ENCODE results near the gene ATP10A.

Gene ATP10A

DNA sequence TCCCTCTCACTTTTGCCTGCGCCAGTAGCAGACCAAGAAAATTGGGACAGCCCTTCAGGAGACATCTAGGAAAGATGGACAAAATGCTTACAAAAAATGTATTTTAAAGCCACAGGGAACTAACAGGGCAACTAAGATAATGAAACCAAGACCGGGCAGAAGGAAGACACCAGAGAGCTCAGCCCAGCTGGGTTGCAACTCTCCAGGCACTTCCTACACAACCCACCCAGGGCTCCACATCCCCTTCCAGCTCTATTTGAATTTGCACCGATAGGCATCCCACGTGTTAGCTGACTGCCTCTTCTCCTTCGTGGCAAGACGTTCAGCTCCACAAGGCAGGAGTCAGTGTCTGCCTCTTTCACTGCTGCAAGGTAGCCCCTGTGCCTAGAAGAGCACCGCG lies 6.6 kb upstream of the ATP10A start:
- no peak overlapping the region for H3K9ac ChIP-seq
- peak overlapping the region; percentile 46 for H2AFZ ChIP-seq
- H3K27me3 ChIP-seq (ENCODE audit: control insufficient read depth, insufficient read depth, low read length) = no peaks in the 10 kb centered on the region
- TF ChIP-seq CTCF (IDR thresholded peaks at IDR 0.05) = no peak
- H3K79me2 ChIP-seq = no peaks in the 10 kb centered on the region
- no peaks in the 10 kb centered on the region for H3K36me3 ChIP-seq (ENCODE audit: control insufficient read depth, insufficient read depth, low read length)
- H3K4me1 ChIP-seq = no peaks in the 10 kb centered on the region
- H3K4me2 ChIP-seq (ENCODE audit: low read length) = no peak overlapping the region
- H3K4me3 ChIP-seq (ENCODE audit: low read depth, low read length) = no peak overlapping the region
- H3K27ac ChIP-seq = no peak overlapping the region
- H3K9me3 ChIP-seq (ENCODE audit: control insufficient read depth, low read length) = no peaks in the 10 kb centered on the region

DNA sequence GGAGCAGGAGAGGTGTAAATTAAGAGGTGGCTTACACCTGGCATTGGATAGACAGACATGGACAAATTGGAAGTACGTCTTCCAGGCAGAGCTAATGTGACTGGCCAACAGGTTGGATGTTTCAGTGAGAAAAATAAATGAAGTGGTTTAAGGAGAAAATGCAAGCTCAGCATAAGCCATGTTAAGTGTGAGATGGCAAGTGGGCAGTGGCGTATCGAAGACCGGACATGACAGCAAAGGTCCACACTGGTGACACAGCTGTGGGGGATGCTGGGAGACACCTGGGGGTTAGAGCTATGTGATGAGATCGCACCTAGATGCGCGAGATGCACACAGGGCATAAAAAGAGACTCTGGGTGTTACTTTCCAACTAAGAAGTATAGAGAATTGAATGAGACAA lies 3.7 kb upstream of the ATP10A start:
- no peaks in the 10 kb centered on the region for H3K4me1 ChIP-seq
- no peak overlapping the region for H2AFZ ChIP-seq
- no peak overlapping the region for H3K4me3 ChIP-seq (ENCODE audit: low read depth, low read length)
- H3K27ac ChIP-seq = no peak overlapping the region
- H3K27me3 ChIP-seq (ENCODE audit: control insufficient read depth, insufficient read depth, low read length) = no peaks in the 10 kb centered on the region
- no peak overlapping the region for H3K4me2 ChIP-seq (ENCODE audit: low read length)
- H3K9ac ChIP-seq = no peak overlapping the region
- no peaks in the 10 kb centered on the region for H3K9me3 ChIP-seq (ENCODE audit: control insufficient read depth, low read length)
- no peak for TF ChIP-seq CTCF (IDR thresholded peaks at IDR 0.05)
- H3K79me2 ChIP-seq = no peaks in the 10 kb centered on the region
- H3K36me3 ChIP-seq (ENCODE audit: control insufficient read depth, insufficient read depth, low read length) = no peaks in the 10 kb centered on the region

DNA sequence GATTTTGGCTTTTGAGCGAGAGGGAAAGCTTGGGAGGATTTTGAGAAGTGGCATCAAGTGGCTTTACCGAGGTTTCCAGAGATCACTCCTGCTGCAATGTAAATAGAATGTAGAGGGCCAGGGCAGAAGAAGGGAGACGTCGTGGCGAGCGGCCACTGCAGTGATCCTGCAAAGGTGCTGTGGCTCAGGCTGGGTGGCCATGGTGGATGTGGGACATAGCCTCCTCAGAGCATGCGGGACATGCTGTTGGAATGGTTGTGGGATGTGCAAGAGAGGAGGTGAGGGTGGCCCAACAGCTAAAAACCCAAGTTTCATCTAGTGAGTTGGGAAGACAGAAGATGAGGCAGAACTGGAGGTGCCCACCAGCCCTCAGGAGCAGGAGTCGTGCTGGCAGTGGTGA lies 3.1 kb upstream of the ATP10A start:
- Histone ChIP-seq H3K4me1 (no peaks in the 10 kb centered on the region), H3K4me2 (ENCODE audit: low read length) (no peak overlapping the region), H3K4me3 (ENCODE audit: low read depth, low read length) (no peak overlapping the region), H2AFZ (no peak overlapping the region), H3K27ac (no peak overlapping the region), H3K79me2 (peaks cover 4% of the 10 kb centered on the region), H3K9me3 (ENCODE audit: control insufficient read depth, low read length) (no peaks in the 10 kb centered on the region), H3K36me3 (ENCODE audit: control insufficient read depth, insufficient read depth, low read length) (no peaks in the 10 kb centered on the region), H3K27me3 (ENCODE audit: control insufficient read depth, insufficient read depth, low read length) (no peaks in the 10 kb centered on the region), H3K9ac (no peak overlapping the region)
- TF ChIP-seq CTCF (IDR thresholded peaks at IDR 0.05) = no peak

- Histone ChIP-seq H3K27ac (no peak overlapping the region), H3K27me3 (ENCODE audit: control insufficient read depth, insufficient read depth, low read length) (no peaks in the 10 kb centered on the region), H3K4me3 (ENCODE audit: low read depth, low read length) (no peak overlapping the region), H3K36me3 (ENCODE audit: control insufficient read depth, insufficient read depth, low read length) (no peaks in the 10 kb centered on the region), H3K79me2 (peaks cover 6% of the 10 kb centered on the region), H3K9ac (no peak overlapping the region), H2AFZ (no peak overlapping the region), H3K4me1 (no peaks in the 10 kb centered on the region), H3K9me3 (ENCODE audit: control insufficient read depth, low read length) (no peaks in the 10 kb centered on the region), H3K4me2 (ENCODE audit: low read length) (no peak overlapping the region)
- no peak for TF ChIP-seq CTCF (IDR thresholded peaks at IDR 0.05)
Observed at GRCh38 chr15:25864966-25865365, 1.8 kb upstream of the ATP10A start.

GRCh38 chr15:25863968-25864580 lies 947 bp upstream of the ATP10A start:
- Histone ChIP-seq H3K27ac (no peak overlapping the region), H3K9ac (no peak overlapping the region), H3K79me2 (peaks cover 9% of the 10 kb centered on the region), H3K36me3 (ENCODE audit: control insufficient read depth, insufficient read depth, low read length) (no peaks in the 10 kb centered on the region), H2AFZ (peak overlapping the region; percentile 60), H3K4me3 (ENCODE audit: low read depth, low read length) (no peak overlapping the region), H3K4me2 (ENCODE audit: low read length) (peak overlapping the region; percentile 61), H3K9me3 (ENCODE audit: control insufficient read depth, low read length) (no peaks in the 10 kb centered on the region), H3K4me1 (no peaks in the 10 kb centered on the region), H3K27me3 (ENCODE audit: control insufficient read depth, insufficient read depth, low read length) (no peaks in the 10 kb centered on the region)
- no peak for TF ChIP-seq CTCF (IDR thresholded peaks at IDR 0.05)
